GM19043 (cell line): ENCODE measurements around the gene HIVEP1.

Source experiments
- ATAC-seq: cut with Tn5 transposase; IDR thresholded peaks from one replicate; pipeline ENCODE4 v1.9.1; 2021; ENCODE audit warnings: low read depth; ENCODE audit not compliant: unreplicated experiment

The HIVEP1 gene

GRCh38 chr6:12012038-12012557 lies at the start of gene HIVEP1:
Gene HIVEP1 (plus strand): TSS chr6:12012312. CDS start chr6:12015629, 3,317 bp downstream.
- ATAC-seq = no peak

- ATAC-seq = no peak
These were observed 48.2 kb upstream of the HIVEP1 start for GRCh38 chr6:11963756-11964500.

DNA sequence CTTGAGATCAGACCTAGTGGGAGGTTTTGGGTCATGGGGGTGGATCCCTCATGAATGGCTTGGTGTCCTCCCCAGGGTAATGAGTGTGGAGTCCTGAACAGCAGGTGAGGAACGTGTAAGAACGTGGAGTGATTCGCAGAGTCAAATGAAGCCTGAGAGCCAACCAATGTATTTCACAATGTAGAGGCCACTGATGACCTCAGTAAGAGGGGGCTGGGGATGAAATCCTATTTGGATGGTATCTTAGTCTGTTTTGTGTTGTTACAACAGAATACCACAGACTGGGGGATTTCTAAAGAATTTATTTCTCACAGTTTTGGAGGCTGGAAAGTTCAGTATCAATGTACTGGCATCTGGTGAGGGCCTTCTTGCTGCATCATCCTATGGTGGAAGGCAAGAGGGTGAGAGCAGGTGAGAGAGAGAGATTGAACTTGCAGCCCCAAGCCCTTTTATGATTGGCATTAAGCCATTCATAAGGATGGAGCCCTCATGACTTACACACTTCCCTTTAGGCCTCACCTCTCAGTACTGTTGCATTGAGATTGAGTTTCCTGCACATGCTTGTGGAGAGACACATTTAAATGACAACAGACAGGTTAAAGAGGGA lies 47.3 kb upstream of the HIVEP1 start:
- no peak for ATAC-seq

DNA sequence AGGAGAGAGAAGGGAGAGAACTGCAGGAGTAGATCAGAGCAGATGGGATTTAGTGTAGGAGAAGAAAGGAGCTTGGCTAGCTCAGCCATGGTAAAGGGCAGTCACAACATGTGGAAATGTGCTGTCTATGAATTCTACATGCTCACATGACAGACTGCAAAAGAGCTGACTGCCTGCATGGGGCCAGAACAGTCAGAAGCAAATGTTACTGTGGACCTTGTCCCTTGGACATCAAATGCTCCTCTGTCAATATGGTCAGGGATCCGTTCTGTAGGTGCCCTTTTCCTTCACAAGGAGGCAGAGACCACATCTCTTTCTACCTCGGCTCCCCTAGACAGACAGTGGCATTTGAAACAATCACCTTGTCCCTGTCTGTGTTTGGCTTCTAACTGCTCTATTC lies 46.6 kb upstream of the HIVEP1 start:
- no peak for ATAC-seq

DNA sequence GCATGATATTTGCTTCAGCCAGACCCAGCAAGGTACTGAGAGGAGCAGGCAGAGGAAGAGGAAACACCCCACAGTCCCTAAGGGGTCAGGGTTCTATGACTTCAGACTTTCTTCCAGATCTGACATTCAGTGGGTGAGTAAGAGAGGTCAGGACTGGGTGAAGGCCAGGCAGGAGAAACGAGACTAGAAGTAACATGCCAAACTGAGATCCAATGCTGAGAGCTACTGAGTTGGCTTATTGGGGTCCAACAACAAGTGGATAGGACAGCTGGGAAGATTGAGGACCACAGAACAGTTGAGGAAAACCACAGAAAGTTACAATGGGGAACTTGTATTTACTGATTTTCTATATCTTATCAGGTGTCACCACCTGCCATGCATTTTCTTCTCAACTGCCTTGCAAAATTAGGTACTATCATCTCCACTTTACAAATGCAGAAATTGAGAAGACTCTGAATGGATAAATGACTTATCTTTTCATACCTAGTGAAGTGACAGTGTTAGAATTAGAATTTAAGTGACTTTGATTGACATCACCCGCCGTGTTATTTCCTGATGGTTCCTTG lies 43.8 kb upstream of the HIVEP1 start:
- peak; percentile 80 for ATAC-seq

- ATAC-seq = no peak
These were observed 43.0 kb upstream of the HIVEP1 start for GRCh38 chr6:11969092-11969491.

DNA sequence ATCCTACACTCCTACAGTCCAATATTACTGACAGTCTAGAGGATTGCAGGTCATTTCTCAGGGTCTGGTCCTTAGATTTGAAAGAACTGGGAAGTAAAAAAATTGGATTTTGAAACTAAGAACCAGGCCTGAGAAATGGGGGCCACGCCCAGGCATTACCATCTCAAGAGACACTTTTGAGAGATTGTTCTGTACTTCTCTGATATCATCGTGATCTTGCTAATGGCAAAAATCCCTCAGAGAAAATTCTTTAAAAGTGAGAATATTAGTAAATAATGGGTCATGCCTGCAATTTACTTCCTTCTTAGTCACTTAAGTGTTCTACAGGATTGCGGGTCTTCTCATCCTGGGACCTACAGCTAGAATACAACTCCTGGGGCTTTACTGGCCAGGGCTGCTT lies 42.0 kb upstream of the HIVEP1 start:
- ATAC-seq = no peak

DNA sequence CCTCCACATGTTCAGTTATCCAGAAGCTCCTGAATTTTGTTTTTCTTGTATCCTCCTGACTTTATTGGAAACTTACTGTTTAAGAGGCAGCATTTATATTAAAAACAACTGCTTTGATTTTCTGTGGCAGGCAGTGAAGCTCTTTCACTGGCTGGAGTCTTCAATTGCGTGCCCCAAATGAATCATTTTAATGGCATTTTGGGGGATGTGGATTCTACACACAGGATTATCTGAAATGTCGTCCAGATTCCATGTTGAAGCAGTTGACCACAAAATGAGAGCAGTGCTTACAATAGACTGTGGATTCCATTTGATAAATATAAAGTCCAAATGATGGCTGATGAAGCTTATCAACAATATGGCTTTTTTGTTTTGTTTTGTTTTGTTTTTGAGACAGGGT lies 41.0 kb upstream of the HIVEP1 start:
- no peak for ATAC-seq

- ATAC-seq = no peak
These were observed 39.8 kb upstream of the HIVEP1 start for GRCh38 chr6:11972270-11972669.

GRCh38 chr6:11972806-11973205 lies 39.3 kb upstream of the HIVEP1 start:
- ATAC-seq = no peak

GRCh38 chr6:11973238-11973637 lies 38.9 kb upstream of the HIVEP1 start:
- ATAC-seq = no peak

GRCh38 chr6:11974089-11974488 lies 38.0 kb upstream of the HIVEP1 start:
- no peak for ATAC-seq

DNA sequence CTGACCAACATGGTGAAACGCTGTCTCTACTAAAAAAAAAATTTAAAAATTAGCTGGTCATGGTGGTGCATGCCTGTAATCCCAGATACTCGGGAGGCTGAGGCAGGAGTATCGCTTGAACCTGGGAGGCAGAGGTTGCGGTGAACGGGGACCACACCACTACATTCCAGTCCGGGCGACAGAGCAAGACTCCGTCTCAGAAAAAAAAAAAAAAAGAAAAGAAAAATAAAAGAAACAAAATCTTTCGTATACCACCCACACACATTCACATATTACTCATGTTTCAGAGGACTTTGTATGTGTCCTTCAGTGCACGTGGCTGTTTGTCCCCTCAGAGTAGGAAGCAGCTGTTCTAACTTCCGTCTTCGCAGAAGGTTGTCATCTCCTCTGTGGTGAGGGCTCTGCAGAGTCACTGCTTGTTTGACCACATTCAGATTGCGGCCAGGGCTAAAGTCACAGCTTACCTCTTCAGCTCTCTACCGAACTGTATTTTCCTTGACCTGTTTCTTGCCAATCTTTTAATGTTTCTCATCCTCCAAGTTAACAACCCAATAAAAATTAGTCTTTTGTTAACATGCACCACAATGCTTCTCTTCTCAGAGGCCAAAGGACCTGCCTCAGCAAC lies 36.6 kb upstream of the HIVEP1 start:
- peak; percentile 84 for ATAC-seq

GRCh38 chr6:11976489-11976888 lies 35.6 kb upstream of the HIVEP1 start:
- ATAC-seq = no peak

GRCh38 chr6:11977193-11977592 lies 34.9 kb upstream of the HIVEP1 start:
- ATAC-seq = no peak

DNA sequence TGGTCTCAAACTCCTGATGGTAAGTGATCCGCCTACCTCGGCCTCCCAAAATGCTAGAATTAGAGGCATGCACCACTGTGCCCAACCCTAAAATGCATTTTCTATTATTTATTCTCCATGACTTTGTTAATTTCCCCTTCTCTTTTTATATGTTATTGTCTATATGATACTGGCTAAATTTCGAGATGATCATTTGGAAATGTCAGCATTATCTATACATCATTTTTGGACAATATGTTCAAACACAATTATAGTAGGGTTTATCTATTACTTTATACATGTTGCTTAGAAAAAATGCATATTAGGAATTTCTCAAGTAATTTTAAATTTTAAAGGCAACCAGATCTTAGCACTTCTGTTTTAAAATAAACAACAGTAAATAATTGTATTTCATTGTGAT lies 34.4 kb upstream of the HIVEP1 start:
- no peak for ATAC-seq

DNA sequence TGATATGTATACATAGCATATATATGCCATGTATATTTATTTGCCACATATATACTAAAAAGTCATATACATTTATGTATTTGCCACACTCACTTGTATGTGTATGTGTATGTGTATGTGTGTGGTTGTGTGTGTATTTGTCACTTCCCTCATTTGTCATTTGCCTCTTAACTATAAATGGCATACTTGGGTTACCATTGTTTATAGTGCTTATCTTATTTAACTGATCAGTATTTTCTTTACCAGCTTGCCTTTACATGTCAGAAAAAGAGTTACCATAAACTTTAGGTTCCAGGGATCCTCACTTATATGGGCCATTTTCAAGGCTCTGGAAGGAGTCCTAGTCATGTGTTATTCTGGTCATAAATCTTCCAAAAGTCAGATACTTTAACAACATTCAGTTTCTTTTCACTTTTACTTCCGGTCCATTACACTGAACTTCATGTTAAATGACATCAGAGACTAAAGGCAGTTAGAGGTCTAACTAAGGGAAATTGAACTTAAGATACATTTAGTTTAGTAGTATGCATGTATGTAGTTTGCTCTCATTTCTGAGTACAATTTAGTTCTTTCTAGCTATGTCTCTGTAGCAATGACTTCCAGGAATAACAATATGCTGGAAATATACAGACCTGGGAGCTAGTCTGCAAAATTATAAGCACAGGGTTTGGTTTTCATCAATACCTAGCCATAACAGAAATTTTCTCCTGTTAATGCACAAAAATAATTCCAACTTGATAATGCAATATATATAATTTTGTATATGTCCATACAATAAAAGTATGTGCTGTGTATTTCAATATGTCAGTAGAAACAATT lies 33.7 kb upstream of the HIVEP1 start:
- ATAC-seq = no peak

- ATAC-seq = no peak
These were observed 32.2 kb upstream of the HIVEP1 start for GRCh38 chr6:11979866-11980265.

DNA sequence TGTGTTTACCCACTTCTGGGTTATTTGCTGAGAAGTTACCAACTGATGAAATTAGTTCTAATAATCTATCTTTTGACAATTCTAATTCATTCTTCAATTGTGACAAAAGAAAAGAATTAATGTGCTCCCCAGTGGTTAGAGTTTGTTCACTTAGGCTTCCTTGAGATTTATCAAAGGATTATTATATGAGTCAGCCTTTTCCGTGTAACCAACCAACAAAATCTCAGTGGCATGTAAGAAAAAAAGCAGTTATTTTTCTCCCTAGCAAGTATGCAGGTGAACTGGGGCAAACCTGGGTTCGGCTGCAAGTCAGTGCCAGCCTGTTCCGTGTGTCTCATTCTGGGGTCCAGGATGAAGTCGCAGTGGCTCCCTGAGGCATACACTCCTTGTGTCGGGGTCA lies 28.8 kb upstream of the HIVEP1 start:
- no peak for ATAC-seq

- no peak for ATAC-seq
These were observed 24.7 kb upstream of the HIVEP1 start for GRCh38 chr6:11987386-11987785.

- no peak for ATAC-seq
These were observed 22.7 kb upstream of the HIVEP1 start for GRCh38 chr6:11989386-11989785.
